Activated CD4-positive, alpha-beta T cell treated with anti-CD3 and anti-CD28 coated beads, Interleukin-10, Interleukin-2, amounts not matched to agents 100 ng/mL and 50 ng/mL, durations not matched to agents 16 hours and 8 hours (primary cell): Measurements from ENCODE around the gene DZIP1.
"Not testable (repeated sequence)": the region's sequence is repeated elsewhere in the genome, so short reads cannot be mapped to it uniquely, and the experiment has no call there.

Source experiments
- DNase-seq: peaks from one replicate; pipeline ENCODE4 v3.0.0-alpha.2; 2020

The DZIP1 gene

DNA sequence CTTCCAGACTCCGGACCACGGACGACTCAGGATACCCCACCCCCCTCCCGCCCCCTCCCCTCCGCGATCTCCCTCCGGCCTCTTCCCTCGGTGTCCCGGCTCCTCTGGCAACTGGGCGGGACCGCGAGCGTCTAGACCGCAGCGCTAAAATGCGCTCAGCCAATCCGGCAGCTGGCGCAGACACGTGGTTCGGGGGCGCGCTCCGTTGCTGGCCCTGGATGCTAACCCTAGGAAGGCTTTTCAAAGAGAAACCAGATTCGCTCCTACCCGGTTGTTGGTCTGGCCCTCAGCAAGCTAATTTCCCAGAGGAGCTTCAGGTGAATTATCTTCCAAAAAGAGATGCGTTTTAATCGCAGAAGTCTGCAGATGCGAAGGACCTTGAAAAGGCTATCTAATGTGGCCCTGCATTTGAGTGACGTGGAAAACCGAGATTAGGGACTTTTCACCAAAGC, at the start of gene DZIP1:
TSS of gene DZIP1 (minus strand) at position 106 of the 452 bp plus-strand sequence. CDS start 2,677 bp downstream, outside the sequence.
- peak; percentile 67 for DNase-seq

DNA sequence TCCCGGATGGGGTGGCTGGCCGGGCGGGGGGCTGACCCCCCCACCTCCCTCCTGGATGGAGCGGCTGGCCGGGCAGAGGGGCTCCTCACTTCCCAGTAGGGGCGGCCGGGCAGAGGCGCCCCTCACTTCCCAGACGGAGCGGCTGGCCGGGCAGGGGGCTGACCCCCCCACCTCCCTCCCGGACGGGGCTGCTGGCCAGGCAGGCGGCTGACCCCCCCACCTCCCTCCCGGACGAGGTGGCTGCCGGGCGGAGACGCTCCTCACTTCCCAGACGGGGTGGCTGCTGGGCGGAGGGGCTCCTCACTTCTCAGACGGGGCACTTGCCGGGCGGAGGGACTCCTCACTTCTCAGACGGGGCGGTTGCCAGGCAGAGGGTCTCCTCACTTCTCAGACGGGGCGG, 46.5 kb upstream of the DZIP1 start:
- not testable (repeated sequence) for DNase-seq

- no peak for DNase-seq
These were observed 45.0 kb upstream of the DZIP1 start for GRCh38 chr13:95689582-95689926.

DNA sequence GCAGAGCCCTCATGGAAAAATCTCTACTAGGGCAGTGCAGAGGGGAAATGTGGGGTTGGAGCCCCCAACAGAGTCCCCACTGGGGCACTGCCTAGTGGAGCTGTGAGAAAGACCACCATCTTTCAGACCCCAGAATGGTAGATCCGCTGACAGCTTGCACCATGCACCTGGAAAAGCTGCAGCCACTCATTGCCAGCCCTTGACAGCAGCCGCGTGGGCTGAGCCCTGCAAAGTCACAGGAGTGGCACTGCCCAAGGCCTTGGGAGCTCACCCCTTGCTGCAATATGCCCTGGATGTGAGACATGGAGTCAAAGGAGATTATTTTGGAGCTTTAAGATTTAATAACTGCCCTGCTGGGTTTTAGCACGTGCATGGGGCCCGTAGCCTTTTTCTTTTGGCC, 40.5 kb upstream of the DZIP1 start:
- DNase-seq = not testable (repeated sequence)

- DNase-seq = no peak
These were observed 39.9 kb upstream of the DZIP1 start for GRCh38 chr13:95684418-95684817.

- no peak for DNase-seq
These were observed 35.2 kb upstream of the DZIP1 start for GRCh38 chr13:95679722-95680121.

GRCh38 chr13:95678967-95679366, 34.5 kb upstream of the DZIP1 start:
- DNase-seq = no peak

GRCh38 chr13:95677564-95678266, 33.2 kb upstream of the DZIP1 start:
- DNase-seq = peak; percentile 24

GRCh38 chr13:95676762-95677563, 32.5 kb upstream of the DZIP1 start, which contains the start of gene DNAJC3:
TSS of gene DNAJC3 (plus strand) at chr13:95677139. CDS start at chr13:95677256, 117 bp downstream.
- peak; percentile 99 for DNase-seq

DNA sequence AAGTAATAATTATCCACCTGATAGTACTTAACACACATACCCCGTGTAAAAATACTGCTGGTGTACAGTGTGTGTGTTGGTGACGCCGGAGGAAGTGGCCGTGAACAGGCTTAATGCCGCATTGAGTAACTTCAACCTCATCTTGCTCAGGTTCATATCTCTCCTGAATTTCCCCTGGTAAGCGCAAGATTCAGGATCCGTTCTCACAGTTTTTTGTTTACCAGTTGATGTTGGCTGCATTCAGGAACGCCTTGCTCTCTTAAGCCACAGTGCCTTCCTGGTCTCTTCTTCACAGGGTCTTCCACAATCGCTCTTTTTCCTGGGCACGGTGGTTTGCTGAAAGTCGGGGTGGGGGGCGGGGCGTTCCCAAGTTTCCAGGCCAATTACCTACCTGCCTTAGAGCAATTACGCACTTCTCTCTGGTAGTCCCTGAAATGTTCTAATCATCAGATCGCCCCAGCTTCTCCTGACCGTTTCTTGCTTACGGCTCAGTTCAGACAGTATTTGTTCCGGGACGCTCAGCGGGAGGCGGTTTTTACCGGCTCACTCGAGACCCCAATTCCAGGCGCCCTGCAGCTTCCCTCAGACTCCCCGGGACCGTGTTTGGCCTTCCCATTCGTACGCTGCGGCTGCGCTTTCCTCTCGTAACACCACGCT, 31.7 kb upstream of the DZIP1 start:
- DNase-seq = peak; percentile 45

- DNase-seq = no peak
These were observed 27.1 kb upstream of the DZIP1 start for GRCh38 chr13:95671597-95671996.

GRCh38 chr13:95667235-95667634, 22.7 kb upstream of the DZIP1 start:
- not testable (repeated sequence) for DNase-seq

- DNase-seq = peak; percentile 40
These were observed 16.6 kb upstream of the DZIP1 start for GRCh38 chr13:95660981-95661581.

GRCh38 chr13:95659500-95659899, 15.0 kb upstream of the DZIP1 start:
- no peak for DNase-seq

GRCh38 chr13:95656386-95657015, 12.0 kb upstream of the DZIP1 start:
- no peak for DNase-seq

- DNase-seq = no peak
These were observed 8.3 kb upstream of the DZIP1 start for GRCh38 chr13:95652821-95653220.

- DNase-seq = no peak
These were observed 7.8 kb upstream of the DZIP1 start for GRCh38 chr13:95652244-95652764.

GRCh38 chr13:95650696-95651095, 6.2 kb upstream of the DZIP1 start:
- no peak for DNase-seq

GRCh38 chr13:95647321-95647720, 2.8 kb upstream of the DZIP1 start:
- no peak for DNase-seq

DNA sequence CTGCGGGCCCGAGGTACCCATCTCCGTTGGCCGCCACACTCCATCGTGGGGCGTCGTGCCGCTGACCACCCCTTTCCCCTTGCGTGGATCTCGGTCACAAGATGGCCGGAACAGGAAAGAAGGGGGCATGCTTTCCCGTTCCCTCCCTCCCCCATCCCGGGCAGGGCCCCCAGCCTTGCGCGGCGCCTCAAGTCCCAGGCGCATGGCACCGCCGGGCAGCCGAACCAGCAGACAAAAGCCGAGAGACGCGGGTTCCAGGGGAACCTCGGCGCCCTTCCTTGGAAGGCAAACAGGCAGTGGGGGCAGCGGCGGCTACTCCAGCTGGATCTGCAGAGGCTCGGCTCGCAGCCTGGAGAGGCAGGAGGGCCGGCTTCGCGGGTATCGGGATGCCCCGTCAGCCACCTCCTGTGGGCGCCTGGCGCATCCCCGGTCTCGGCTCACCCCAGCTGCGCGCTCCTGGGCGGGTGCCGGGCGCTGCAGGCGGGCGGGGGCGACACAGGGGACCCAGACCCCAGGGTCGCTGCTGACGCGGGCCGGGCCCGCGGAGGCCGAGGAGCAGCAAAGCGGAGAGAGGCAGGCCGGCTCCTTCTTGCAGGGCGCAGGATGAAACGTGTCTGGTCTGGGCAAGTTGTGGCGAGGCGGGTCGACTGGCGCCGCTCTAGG, 439 bp downstream of the DZIP1 start:
- DNase-seq = no peak

GRCh38 chr13:95643571-95643935, 953 bp downstream of the DZIP1 start:
- DNase-seq = no peak

- DNase-seq = no peak
These were observed 1.5 kb downstream of the DZIP1 start for GRCh38 chr13:95642999-95643398.
